Fibroblast of the conjunctiva (primary cell): ENCODE data around the gene PABPC5.
A peak's percentile ranks its signal among the peaks of the same experiment; 100 is the strongest.

Experiments
- DNase-seq: peaks from one replicate; pipeline ENCODE4 v3.0.0-alpha.2; 2010; ENCODE audit warnings: low read depth

PABPC5 gene

DNA sequence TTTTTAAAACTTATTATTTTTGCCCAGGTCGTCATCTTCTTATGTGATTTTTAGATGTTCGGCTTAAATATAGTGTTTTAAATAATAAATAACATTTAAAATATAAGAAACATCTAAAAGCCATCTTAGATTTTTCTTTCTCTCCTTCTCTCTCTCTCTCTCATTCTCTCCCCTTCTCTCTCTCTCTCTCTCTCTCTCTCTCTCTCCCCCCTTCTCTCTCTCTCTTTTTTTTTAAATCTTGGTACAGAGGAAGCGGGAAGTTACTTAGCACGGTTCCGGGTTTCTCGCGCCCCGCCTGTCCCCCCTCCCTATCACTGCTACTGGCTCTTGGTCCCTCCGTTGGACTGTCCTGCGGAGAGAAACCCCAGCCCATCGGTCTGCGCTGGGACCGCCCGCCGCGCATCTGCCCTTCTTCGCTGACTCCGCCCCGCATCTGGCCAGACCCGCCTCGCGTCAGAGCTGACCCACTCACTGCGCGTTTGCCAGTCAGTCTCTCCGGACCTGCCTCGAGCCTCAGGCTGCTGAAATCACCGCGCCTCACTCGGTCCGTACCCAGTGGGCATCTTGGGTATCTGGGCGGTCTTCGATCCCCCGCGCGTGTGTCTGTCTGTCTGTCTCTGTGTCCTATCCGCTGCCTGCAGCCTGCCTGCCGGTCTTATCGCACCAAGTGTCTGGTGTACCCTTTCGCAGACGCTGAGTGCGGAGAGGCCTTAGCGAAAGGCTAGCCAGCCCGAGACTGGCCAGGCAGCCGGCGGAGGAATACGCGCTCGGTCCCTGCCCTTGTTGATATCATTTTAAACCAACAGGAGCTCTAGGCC is at the start of gene PABPC5:
PABPC5 (plus strand) TSS at position 489 of the 818 bp plus-strand sequence. CDS start 739 bp downstream, outside the sequence.
- peak; percentile 82 for DNase-seq

DNA sequence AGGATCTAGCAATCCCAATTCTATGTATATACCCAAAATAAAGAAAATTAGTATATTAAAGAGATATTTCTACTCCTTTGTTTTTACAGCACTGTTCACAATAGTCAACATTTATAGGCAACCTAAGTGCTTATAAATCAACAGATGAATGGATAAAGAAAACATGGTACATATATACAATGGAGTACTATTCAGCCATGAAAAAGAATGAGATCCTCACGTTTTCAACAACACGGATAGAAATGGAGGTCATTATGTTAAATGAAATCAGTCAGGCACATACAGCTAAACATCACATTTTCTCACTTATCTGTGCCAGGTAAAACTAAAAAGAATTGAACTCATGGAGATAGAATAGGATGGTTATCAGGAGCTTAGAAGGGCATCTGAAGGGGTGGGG is 45.6 kb upstream of the PABPC5 start:
- DNase-seq: no peak

DNA sequence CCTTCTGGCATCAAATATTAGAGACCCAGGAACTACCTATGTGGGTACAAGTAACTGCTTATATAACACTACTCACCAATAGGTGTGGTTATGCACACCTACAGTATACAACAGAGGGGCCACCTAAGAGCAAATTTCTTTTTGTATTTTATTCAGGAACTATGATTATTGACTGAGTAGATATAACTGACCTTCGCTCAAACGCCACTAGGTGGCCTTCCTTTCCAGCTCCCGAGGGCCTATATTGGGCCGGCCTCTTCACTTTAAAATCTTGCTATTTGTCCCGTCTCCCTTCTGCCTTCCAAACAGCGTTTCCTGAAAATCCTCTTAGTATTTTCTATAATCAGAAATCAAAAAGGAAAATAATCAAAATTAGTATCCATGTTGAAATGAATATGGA is 19.9 kb upstream of the PABPC5 start:
- no peak for DNase-seq

DNA sequence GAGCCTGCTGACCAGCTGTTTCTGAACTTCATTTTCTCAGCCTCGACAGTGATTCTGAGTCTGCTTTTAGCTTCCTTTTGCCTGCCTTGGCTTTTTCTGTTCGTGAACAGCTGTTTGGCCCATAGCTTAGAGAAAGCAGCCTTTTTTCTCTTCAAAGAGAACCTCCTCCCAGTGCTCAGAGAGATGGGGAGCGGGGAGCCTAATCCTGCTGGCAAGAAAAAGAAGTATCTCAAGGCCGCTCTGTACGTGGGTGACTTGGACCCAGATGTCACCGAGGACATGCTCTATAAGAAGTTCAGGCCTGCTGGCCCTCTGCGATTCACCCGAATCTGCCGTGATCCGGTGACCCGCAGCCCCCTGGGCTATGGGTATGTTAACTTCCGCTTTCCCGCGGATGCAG is 756 bp downstream of the PABPC5 start:
- DNase-seq: no peak
